Sigmoid colon (tissue), 7 donors: Measurements from ENCODE around the gene S1PR5. TPM values are rescaled to one million over a fixed set of nuclear protein-coding genes. Genes with fewer than 3 reads are reported as not detected.
A peak's percentile ranks its signal among the peaks of the same experiment; 100 is the strongest.

Experiments
- DNase-seq: peaks from one replicate; pipeline ENCODE4 v3.0.0-alpha.2; 2019
- H3K27ac ChIP-seq, 4 donors: fragments of 200-600 bp; sonication (generic); one replicate each; pipeline ENCODE4 v1.5.1; 2016 to 2019; ENCODE audit warnings: mild to moderate bottlenecking in 1 of 4
- H3K27me3 ChIP-seq, 3 donors: fragments of 200-600 bp; sonication (generic); one replicate each; pipeline ENCODE4 v1.5.1; 2019; ENCODE audit warnings: mild to moderate bottlenecking in 1 of 3
- H3K36me3 ChIP-seq, 4 donors: fragments of 200-600 bp; sonication (generic); one replicate each; pipeline ENCODE4 v1.5.1; 2016 to 2019
- H3K4me1 ChIP-seq, 4 donors: fragments of 200-600 bp; sonication (generic); one replicate each; pipeline ENCODE4 v1.5.1; 2017 to 2019
- H3K4me3 ChIP-seq, 4 donors: fragments of 200-600 bp; sonication (generic); one replicate each; pipeline ENCODE4 v1.5.1; 2017 to 2019; ENCODE audit warnings: mild to moderate bottlenecking in 2 of 4, moderate library complexity in 1 of 4
- H3K9me3 ChIP-seq, 4 donors: fragments of 200-600 bp in 3 of 4; sonication (generic) in 3 of 4; one replicate each; pipeline versions ENCODE4 v1.5.1 to v1.6.1; 2013 to 2019
- CTCF ChIP-seq, 4 experiments: fragments of 450-650 bp in 3 of 4; fragments of 200-600 bp in 1 of 4; IDR thresholded peaks; one replicate each; pipeline ENCODE4 v1.5.1; 2016 to 2019; ENCODE audit warnings: antibody characterized with exemption in 4 of 4, mild to moderate bottlenecking in 3 of 4, moderate library complexity in 2 of 4
- EP300 ChIP-seq, 4 donors: sonication (generic); formaldehyde crosslinking; IDR thresholded peaks; one replicate each; pipeline ENCODE4 v1.6.1; 2017; ENCODE audit warnings: antibody characterized with exemption in 4 of 4
- POLR2A ChIP-seq, 2 donors: fragments of 450-650 bp; IDR thresholded peaks; one replicate each; pipeline ENCODE4 v1.6.1; 2016; ENCODE audit warnings: antibody characterized with exemption in 2 of 2, mild to moderate bottlenecking in 2 of 2, moderate library complexity in 2 of 2
- POLR2AphosphoS5 ChIP-seq, 4 donors: sonication (generic); formaldehyde crosslinking; IDR thresholded peaks; one replicate each; pipeline ENCODE4 v1.6.1; 2017; ENCODE audit warnings: antibody characterized with exemption in 4 of 4
- WGBS, 2 donors: extraction: QIAGEN DNeasy Blood & Tissue Kit; methylation state at CpG; one replicate each; pipeline ENCODE4 v1.1.7; 2013; 5-methylcytosine and 5-hydroxymethylcytosine counted together
- intact Hi-C: fragments of 100-400 bp; cut with DNase I; formaldehyde crosslinking; loops from one replicate; pipeline ENCODE4 v1.15.1; 2023
- polyA plus RNA-seq, 3 donors: library from polyadenylated mRNA; stranded (reverse); fragments of 200-250 nt; gene quantifications; one replicate each; pipeline ENCODE4 v1.2.3, GENCODE V29; 2013
- total RNA-seq, 4 donors: library from RNA; depleted of rRNA; stranded (reverse); fragments of >200 nt; gene quantifications; one replicate each; pipeline ENCODE4 v1.1.0, GENCODE V29; 2016
- donor health status: healthy with polysubstance abuse.
- donor health status: Bipolar disorder and iron deficiency.
- donor health status: healthy.

S1PR5 gene
- total and polyA plus RNA-seq, 7 donors: 0.07 TPM; not detected in 6

DNA sequence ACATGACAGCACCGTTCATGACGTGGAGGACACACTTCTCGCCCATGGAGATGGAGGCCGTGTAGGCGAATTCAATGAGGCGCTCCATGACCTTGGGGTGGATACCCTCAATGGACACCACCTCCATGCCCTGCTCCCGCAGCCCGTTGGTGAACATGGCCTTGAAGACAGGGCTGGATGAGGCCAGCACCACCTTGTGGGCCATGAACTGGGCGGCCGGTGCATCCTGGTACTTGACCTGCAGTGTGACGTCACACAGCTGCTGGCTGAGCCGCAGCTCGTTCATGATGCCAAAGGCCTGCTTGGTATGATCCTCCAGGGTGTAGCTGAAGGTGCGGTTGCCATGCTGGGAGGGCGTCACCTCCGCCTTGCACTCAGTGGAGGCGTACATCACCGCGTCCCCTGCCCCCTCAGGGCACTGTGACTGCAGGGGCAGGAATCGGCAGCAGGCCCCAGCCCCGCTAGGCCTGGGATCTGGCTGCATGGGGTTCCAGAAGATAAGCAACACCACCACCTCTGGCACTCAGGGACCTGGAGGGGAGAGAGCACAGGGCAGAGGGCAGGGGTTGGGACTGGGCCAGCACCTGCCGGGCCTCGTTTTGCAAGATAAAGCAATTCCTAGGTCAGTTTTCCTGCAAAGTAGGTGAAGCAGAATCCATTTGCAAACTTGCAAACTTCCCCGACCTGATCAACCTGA, 17.5 kb downstream of the S1PR5 start:
- H3K4me1 ChIP-seq: peaks cover 0 to 55% (median 48%) of the 10 kb centered on the region in 4 donors

GRCh38 chr19:10497371-10497770, 19.9 kb downstream of the S1PR5 start:
- intact Hi-C loops: no loop called here
- TF ChIP-seq CTCF (IDR thresholded peaks at IDR 0.05) (no peak), POLR2AphosphoS5 (IDR thresholded peaks at IDR 0.05) (no peak), POLR2A (IDR thresholded peaks at IDR 0.05) (no peak), EP300 (IDR thresholded peaks at IDR 0.05) (no peak)
- no peak for DNase-seq
- H3K4me3 ChIP-seq: no peak overlapping the region
- no peaks in the 10 kb centered on the region for H3K9me3 ChIP-seq
- peaks cover 0 to 50% (median 43%) of the 10 kb centered on the region in 4 donors for H3K4me1 ChIP-seq
- WGBS, 2 donors: 93 to 98% methylated on average over 4 of the region's 4 CpGs
- peaks cover 23 to 73% (median 32%) of the 10 kb centered on the region in 4 donors for H3K36me3 ChIP-seq
- peak overlapping the region in 1 of 4 donors; percentile 64 for H3K27ac ChIP-seq
- H3K27me3 ChIP-seq: no peaks in the 10 kb centered on the region

More for the DNA sequence above, 17.5 kb downstream of the S1PR5 start:
- peaks cover 17 to 53% (median 24%) of the 10 kb centered on the region in 4 donors for H3K36me3 ChIP-seq
- H3K9me3 ChIP-seq: no peaks in the 10 kb centered on the region
- TF ChIP-seq CTCF (IDR thresholded peaks at IDR 0.05) (no peak), POLR2A (IDR thresholded peaks at IDR 0.05) (no peak), POLR2AphosphoS5 (IDR thresholded peaks at IDR 0.05) (no peak), EP300 (IDR thresholded peaks at IDR 0.05) (no peak)
- 81 to 91% methylated on average over 24 of the region's 24 CpGs for WGBS, 2 donors
- intact Hi-C loops: loop anchor here (5.0 kb wide), 1 partner anchor 43 kb away; the partner anchor contains the start of gene ATG4D
- H3K4me3 ChIP-seq: no peak overlapping the region
- H3K27me3 ChIP-seq: no peaks in the 10 kb centered on the region
- peak overlapping the region in 3 of 4 donors; percentile 5 to 70 (median 66) for H3K27ac ChIP-seq
- DNase-seq: no peak

DNA sequence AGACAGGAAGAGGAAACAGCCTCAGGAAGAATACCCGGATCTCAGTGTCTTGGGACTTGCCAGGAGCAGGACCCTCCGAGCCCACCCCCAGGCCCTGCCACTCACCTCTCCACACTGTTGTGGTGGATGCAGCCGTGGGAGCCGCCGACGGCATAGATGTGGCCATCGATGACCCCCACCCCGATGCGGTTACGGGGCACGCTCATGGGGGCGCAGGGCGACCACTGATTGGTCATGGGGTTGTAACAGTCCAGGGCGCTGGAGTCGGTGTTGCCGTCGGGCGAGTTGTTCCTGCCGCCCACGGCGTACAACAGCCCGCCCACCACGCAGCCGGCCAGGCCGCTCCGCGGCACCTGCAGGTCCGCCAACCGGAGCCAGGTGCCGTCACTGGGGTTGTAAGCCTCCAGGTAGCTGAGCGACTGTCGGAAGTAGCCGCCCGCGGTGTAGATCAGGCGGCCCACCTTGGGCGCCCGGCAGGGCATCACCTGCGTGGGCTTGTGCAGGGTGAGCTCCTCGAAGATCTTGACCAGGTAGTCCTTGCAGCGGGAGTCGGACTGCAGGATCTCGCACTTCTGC, 25.7 kb downstream of the S1PR5 start:
- H3K4me1 ChIP-seq: no peaks in the 10 kb centered on the region
- TF ChIP-seq CTCF (IDR thresholded peaks at IDR 0.05) (no peak), EP300 (IDR thresholded peaks at IDR 0.05) (no peak), POLR2AphosphoS5 (IDR thresholded peaks at IDR 0.05) (no peak), POLR2A (IDR thresholded peaks at IDR 0.05) (no peak)
- no peak overlapping the region for H3K27ac ChIP-seq
- H3K27me3 ChIP-seq: no peaks in the 10 kb centered on the region
- H3K4me3 ChIP-seq: no peak overlapping the region
- DNase-seq: no peak
- 96 to 97% methylated on average over 43 of the region's 43 CpGs for WGBS, 2 donors
- H3K36me3 ChIP-seq: peaks cover 39 to 96% (median 59%) of the 10 kb centered on the region in 4 donors
- intact Hi-C loops: no loop called here
- H3K9me3 ChIP-seq: no peaks in the 10 kb centered on the region

DNA sequence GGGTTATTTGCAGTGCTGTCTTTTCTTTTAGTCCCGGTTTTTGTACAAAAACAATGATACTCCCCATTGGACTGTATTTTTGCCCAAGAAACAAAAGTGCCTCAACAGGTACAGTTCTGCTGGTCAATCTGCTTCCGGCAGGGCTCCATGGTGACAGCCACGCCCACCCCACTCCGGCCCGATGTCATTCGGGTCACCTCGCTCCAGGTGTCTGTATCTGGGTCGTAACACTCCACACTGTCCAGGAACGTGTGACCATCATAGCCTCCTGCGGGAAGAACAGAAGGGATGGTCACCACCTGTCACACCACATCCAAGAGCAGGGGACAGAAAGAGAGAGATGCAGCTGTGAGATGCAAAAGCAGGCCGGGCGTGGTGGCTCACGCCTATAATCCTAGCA, 30.7 kb downstream of the S1PR5 start:
- intact Hi-C loops: no loop called here
- H3K36me3 ChIP-seq: peaks cover 31 to 72% (median 42%) of the 10 kb centered on the region in 4 donors
- H3K27me3 ChIP-seq: no peaks in the 10 kb centered on the region
- no peak overlapping the region for H3K4me3 ChIP-seq
- no peak overlapping the region for H3K27ac ChIP-seq
- no peak for DNase-seq
- no peaks in the 10 kb centered on the region for H3K9me3 ChIP-seq
- TF ChIP-seq POLR2AphosphoS5 (IDR thresholded peaks at IDR 0.05): no peak
- TF ChIP-seq POLR2A (IDR thresholded peaks at IDR 0.05): no peak
- TF ChIP-seq CTCF (IDR thresholded peaks at IDR 0.05): no peak
- no peak for TF ChIP-seq EP300 (IDR thresholded peaks at IDR 0.05)
- no peaks in the 10 kb centered on the region for H3K4me1 ChIP-seq
- WGBS, 2 donors: 62 to 85% methylated on average over 13 of the region's 13 CpGs
